Pulmonary artery endothelial cell (primary cell): ENCODE data around the gene FAM168B. TPM values are rescaled to one million over a fixed set of nuclear protein-coding genes. Genes with fewer than 3 reads are reported as not detected.
"Not testable (repeated sequence)": the region's sequence is repeated elsewhere in the genome, so short reads cannot be mapped to it uniquely, and the experiment has no call there.

Experiments
- DNase-seq: peaks from one replicate; pipeline ENCODE4 v3.0.0-alpha.2; 2011; ENCODE audit warnings: low read depth, low spot score
- total RNA-seq: library from RNA; depleted of rRNA; stranded (reverse); fragments of >200 nt; gene quantifications from 2 replicates; pipeline ENCODE4 v1.2.3, GENCODE V29; 2014

Gene FAM168B
- 113 and 141 TPM in 2 replicates for total RNA-seq

GRCh38 chr2:131093006-131093695, at the start of gene FAM168B:
FAM168B (minus strand) TSS chr2:131093460; CDS start chr2:131082646, 10,814 bp downstream.
- DNase-seq: peak; percentile 57

- no peak for DNase-seq
Observed at GRCh38 chr2:131142849-131143248, 49.6 kb upstream of the FAM168B start.

DNA sequence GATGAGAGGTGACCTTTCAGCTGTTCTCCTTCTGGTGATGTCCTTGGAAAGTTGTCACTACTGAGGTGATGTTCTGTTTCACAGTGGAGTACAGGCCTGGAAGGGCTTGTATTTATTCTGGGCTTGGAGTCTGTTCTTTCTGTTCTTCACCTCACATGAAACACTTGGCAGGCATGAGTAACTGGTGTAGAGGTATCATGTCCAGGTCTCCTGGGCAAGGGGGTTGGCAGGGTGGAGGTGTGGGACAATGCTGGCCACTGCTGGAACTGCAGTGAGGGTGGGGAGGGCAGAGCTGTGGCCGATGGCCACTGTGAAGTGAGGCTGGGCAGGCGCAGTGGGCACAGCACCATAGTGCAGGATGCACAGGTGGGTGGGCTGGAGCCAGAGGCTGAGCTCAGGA, 47.3 kb upstream of the FAM168B start:
- DNase-seq: no peak

GRCh38 chr2:131132729-131133128, 39.5 kb upstream of the FAM168B start:
- no peak for DNase-seq

DNA sequence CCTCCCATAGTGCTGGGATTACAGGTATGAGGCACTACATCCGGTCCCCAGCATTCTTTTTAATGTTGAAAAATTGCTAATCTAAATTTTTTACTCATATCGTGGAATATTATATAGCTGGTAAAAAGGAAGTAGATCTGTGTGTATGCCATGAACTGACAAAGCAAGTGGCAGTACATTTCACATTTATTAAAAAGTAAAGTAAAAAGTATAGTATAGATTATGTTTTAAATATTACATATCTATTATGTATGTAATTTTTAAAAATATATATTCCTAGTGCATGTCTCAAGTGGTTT, 37.0 kb upstream of the FAM168B start:
- no peak for DNase-seq

- DNase-seq: no peak
Observed at GRCh38 chr2:131127981-131128380, 34.7 kb upstream of the FAM168B start.

GRCh38 chr2:131127076-131127475, 33.8 kb upstream of the FAM168B start:
- no peak for DNase-seq

GRCh38 chr2:131126436-131126835, 33.2 kb upstream of the FAM168B start:
- DNase-seq: no peak

- no peak for DNase-seq
Observed at GRCh38 chr2:131125195-131125757, 32.0 kb upstream of the FAM168B start.

- DNase-seq: no peak
Observed at GRCh38 chr2:131123192-131123591, 29.9 kb upstream of the FAM168B start.

GRCh38 chr2:131122496-131122895, 29.2 kb upstream of the FAM168B start:
- DNase-seq: no peak

DNA sequence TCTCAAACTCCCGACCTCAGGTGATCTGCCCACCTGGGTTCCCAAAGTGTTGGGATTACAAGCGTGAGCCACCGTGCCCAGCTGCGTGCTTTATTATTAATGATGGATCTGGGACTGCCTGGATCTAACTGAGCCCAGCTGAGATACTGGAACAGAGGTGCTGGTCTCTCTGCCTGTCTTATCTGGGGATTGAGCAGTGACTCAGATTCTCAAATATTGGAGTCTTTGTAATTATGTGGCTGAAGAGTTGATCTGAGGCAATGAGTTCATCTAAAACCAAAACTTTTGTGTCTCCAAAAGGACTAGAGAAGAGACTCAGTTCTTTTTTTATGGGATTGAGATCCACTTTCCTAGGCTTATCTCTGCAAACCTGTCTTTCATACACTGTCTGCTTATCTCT, 28.2 kb upstream of the FAM168B start:
- DNase-seq: no peak

DNA sequence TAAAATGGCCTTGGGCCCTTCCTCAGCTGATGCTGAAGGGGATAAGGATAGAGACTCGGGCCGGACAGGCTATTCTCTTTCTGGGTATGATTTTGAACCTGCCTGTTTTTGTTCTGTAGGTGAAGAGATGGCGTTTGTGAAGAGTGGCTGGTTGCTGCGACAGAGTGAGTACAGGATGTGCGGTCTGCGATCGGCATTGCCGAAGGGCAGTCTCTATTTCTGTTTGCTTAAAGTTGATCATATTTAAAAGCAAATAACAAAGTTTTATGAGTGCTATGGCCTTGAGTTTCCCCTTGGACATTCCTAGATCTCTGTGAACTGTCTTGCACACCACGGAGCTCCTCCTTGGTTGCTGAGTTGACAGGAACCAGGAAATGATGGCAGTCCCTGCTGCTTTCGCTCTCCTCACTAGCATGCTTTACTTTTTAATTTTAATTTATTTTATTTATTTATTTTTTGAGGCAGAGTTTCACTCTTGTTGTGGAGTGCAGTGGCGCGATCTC, 27.6 kb upstream of the FAM168B start:
- DNase-seq: no peak

- DNase-seq: no peak
Observed at GRCh38 chr2:131115752-131116151, 22.5 kb upstream of the FAM168B start.

- DNase-seq: not testable (repeated sequence)
Observed at GRCh38 chr2:131114950-131115349, 21.7 kb upstream of the FAM168B start.

DNA sequence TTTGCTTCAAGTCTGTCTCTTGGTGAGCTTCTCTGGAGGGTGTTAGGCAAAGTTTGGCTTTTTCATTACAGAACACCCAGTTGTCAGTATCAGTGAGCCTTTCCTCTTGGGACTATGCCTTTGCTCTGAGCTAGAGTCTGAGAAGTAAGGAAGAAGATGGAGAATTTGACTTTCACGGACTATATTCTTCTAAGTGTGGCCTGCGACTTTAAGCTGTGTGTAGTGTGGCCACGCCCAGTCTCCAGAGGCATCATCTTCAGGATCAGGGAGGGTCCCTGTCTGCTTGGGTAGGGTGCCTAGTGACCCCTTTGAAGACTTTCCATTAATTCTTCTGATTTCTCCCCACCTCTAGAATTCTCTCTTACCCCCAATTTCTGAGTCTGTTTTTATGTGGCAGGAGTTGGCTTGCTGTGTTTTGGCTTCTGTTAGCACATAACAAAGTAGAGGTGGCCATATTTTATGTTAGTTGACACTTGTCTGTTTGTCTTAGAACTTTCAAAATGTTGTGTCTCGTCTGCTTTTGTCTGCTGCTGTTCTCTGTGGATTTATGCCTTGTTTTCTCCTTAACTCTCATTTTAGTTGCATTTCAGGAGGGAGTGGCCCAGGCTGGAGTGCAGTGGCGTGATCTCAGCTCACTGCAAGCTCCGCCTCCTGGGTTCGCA, 20.4 kb upstream of the FAM168B start:
- no peak for DNase-seq

- DNase-seq: no peak
Observed at GRCh38 chr2:131112529-131112928, 19.3 kb upstream of the FAM168B start.

GRCh38 chr2:131105950-131106801, 12.9 kb upstream of the FAM168B start:
- no peak for DNase-seq

GRCh38 chr2:131105156-131105949, 12.1 kb upstream of the FAM168B start, which contains the start of gene PLEKHB2:
PLEKHB2 (plus strand) TSS chr2:131105336; CDS start chr2:131120942, 15,606 bp downstream.
- DNase-seq: peak; percentile 48

- no peak for DNase-seq
Observed at GRCh38 chr2:131104487-131105155, 11.4 kb upstream of the FAM168B start.
